Glutamatergic neuron (in vitro differentiated cells): Measurements from ENCODE around the gene BRSK2. TPM values are rescaled to one million over a fixed set of nuclear protein-coding genes. Genes with fewer than 3 reads are reported as not detected.
"Not testable (repeated sequence)": the region's sequence is repeated elsewhere in the genome, so short reads cannot be mapped to it uniquely, and the experiment has no call there.

Experiments used
- DNase-seq: peaks from one replicate; pipeline ENCODE4 v3.0.0; 2022
- H3K27ac Mint-ChIP-seq: one replicate; pipeline ENCODE4 v1.8.0; 2020; ENCODE audit warnings: mild to moderate bottlenecking, mixed read lengths, inconsistent platforms; ENCODE audit not compliant: unreplicated experiment
- H3K27me3 Mint-ChIP-seq: one replicate; pipeline ENCODE4 v1.8.0; 2020; ENCODE audit warnings: mild to moderate bottlenecking, moderate library complexity, mixed read lengths, inconsistent platforms; ENCODE audit not compliant: unreplicated experiment
- H3K36me3 Mint-ChIP-seq: one replicate; pipeline ENCODE4 v1.8.0; 2020; ENCODE audit warnings: mild to moderate bottlenecking, mixed read lengths, inconsistent platforms; ENCODE audit not compliant: unreplicated experiment
- H3K4me1 Mint-ChIP-seq: one replicate; pipeline ENCODE4 v1.8.0; 2020; ENCODE audit warnings: mild to moderate bottlenecking, low read depth, mixed read lengths, inconsistent platforms; ENCODE audit not compliant: unreplicated experiment
- H3K4me3 Mint-ChIP-seq: one replicate; pipeline ENCODE4 v1.8.0; 2020; ENCODE audit warnings: mild to moderate bottlenecking, mixed read lengths, inconsistent platforms; ENCODE audit not compliant: unreplicated experiment
- H3K9me3 Mint-ChIP-seq: one replicate; pipeline ENCODE4 v1.8.0; 2020; ENCODE audit warnings: mild to moderate bottlenecking, moderate library complexity, mixed read lengths, inconsistent platforms; ENCODE audit not compliant: unreplicated experiment
- total RNA-seq: library from RNA; stranded (reverse); fragmentation: NEBNext Ultra II Directional; extraction: Animal tissue kit (Norgen Biotek cat#: 25700); gene quantifications from one replicate; pipeline ENCODE4 v1.2.1, GENCODE V29; 2021; ENCODE audit not compliant: unreplicated experiment
- TF ChIP-seq, protein P1 (sequence below): fragments of 200-600 bp; sonication (generic); IDR thresholded peaks from one replicate; pipeline ENCODE4 v1.5.0; 2021; ENCODE audit not compliant: partially characterized antibody, unreplicated experiment

BRSK2 gene
- total RNA-seq, 1 donor from 2014 or later, result 207 TPM

DNA sequence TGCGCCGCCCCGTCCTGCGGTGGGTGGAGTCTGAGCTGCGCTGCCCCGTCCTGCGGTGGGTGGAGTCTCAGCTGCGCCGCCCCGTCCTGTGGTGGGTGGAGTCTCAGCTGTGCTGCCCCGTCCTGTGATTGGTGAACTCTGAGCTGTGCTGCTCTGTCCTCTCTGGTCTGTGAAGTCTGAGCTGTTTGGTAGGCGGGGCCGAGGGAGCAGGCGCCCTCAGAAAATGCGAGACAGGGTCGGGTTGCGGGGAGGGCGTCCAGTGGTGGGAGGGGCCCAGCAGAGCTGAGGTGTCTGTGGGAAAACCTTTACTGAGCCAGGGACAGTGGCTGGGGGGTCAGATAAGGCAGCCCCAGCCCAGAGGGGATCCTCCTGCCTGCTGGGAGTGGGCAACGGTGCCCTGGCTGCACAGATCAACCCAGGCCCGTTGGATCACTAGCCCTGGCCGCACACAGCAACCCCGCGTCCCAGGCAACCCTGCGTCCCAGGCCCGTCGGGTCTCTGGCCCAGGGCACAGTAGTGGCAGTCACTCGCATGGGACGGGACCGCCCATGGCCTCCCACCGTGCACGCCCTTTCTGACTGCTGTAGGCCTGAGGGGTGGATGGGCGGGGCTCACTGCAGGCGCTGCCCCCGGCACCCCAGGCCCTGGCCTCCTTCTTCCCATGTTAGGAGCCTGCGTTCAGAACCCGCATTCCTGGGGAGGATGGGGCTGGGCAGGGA is 22.8 kb downstream of the BRSK2 start:
- TF ChIP-seq, protein P1, sequence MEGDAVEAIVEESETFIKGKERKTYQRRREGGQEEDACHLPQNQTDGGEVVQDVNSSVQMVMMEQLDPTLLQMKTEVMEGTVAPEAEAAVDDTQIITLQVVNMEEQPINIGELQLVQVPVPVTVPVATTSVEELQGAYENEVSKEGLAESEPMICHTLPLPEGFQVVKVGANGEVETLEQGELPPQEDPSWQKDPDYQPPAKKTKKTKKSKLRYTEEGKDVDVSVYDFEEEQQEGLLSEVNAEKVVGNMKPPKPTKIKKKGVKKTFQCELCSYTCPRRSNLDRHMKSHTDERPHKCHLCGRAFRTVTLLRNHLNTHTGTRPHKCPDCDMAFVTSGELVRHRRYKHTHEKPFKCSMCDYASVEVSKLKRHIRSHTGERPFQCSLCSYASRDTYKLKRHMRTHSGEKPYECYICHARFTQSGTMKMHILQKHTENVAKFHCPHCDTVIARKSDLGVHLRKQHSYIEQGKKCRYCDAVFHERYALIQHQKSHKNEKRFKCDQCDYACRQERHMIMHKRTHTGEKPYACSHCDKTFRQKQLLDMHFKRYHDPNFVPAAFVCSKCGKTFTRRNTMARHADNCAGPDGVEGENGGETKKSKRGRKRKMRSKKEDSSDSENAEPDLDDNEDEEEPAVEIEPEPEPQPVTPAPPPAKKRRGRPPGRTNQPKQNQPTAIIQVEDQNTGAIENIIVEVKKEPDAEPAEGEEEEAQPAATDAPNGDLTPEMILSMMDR, result no peak
- Mint-ChIP-seq H3K27ac (peak overlapping the region; percentile 80), H3K36me3 (peaks cover 10% of the 10 kb centered on the region), H3K4me1 (peaks cover 28% of the 10 kb centered on the region), H3K4me3 (peak overlapping the region; percentile 65), H3K27me3 (peaks cover 29% of the 10 kb centered on the region), H3K9me3 (peaks cover 30% of the 10 kb centered on the region)
- DNase-seq, result no peak

DNA sequence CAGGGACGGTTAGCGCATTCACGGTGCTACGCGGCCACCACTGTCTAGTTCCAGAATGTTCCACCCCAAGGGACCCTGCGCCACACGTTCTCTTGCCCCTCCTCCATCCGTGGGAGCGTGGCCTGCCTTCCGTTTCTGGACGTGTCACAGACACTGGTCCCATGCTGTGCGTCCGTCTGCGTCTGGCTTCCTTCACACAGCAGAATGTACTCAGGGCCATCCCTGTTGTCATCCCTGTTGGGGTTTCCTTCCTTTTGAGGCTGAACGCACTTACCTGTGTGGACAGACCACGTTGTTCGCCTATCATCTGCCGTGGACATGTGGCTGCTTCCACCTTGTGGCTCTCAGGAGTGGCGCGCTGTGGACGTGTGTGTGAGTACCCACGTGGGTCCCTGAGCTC is 24.9 kb downstream of the BRSK2 start:
- Mint-ChIP-seq H3K4me3 (no peak overlapping the region), H3K36me3 (peaks cover 20% of the 10 kb centered on the region), H3K9me3 (peaks cover 32% of the 10 kb centered on the region), H3K27ac (peak overlapping the region; percentile 82), H3K4me1 (peaks cover 14% of the 10 kb centered on the region), H3K27me3 (peaks cover 25% of the 10 kb centered on the region)
- TF ChIP-seq, protein P1, result no peak
- DNase-seq, result no peak

DNA sequence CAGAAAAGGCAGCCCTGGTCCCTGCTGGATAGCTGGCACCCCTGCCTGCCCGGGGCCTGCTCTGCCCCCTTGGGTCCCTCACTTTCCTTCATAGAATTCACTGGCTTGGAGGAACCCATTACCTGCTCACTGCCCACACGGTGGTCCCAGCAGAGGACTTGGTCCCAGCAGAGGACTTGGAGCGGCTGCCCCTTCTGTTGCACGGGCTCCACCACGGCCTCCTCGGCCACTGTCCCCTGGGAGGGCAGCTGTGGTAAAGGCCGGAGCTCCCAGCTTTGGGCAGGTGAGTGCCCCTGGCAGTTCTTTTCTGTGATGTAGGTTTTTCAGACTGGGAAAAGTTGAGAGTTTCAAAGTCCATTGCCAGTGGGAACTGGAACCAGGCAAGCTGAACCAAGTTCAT is 25.9 kb downstream of the BRSK2 start:
- Mint-ChIP-seq H3K4me3 (no peak overlapping the region), H3K27ac (no peak overlapping the region), H3K4me1 (peaks cover 10% of the 10 kb centered on the region), H3K27me3 (peaks cover 25% of the 10 kb centered on the region), H3K36me3 (peaks cover 20% of the 10 kb centered on the region), H3K9me3 (peaks cover 33% of the 10 kb centered on the region)
- TF ChIP-seq, protein P1, result no peak
- no peak for DNase-seq

DNA sequence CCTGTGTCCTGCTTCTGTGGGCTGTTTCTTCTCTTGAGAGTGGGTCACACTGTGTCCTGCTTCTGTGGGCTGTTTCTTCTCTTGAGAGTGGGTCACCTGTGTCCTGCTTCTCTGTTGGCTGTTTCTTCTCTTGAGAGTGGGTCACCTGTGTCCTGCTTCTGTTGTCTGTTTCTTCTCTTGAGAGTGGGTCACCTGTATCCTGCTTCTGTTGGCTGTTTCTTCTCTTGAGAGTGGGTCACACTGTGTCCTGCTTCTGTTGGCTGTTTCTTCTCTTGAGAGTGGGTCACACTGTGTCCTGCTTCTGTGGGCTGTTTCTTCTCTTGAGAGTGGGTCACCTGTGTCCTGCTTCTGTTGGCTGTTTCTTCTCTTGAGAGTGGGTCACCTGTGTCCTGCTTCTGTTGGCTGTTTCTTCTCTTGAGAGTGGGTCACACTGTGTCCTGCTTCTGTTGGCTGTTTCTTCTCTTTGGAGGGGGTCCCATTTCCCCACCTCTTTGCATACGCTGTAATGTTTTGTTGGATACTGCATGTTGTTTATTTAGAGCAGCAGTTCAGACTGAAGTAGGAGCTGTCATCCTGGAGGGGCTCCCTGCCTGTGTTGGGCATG is 28.6 kb downstream of the BRSK2 start:
- peaks cover 20% of the 10 kb centered on the region for H3K36me3 Mint-ChIP-seq

DNA sequence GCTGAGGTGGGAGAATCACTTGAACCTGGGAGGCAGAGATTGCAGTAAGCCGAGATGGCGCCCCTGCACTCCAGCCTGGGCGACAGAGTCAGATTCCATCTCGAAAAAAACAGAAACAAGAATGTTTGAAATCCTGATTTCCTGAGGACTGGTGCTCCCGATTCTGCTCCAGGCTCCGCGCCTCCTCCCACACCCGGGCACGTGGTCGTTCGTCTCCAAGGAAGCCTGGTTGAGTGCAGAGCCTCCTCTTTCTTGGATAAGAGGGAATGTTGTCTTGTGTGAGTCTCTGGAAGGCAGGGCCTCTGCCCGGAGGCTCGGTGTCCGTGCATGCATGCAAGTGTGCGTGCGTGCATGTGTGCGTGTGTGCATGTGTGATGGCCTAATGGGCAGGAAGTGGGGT is 30.1 kb downstream of the BRSK2 start:
- H3K4me1 Mint-ChIP-seq, result peaks cover 5% of the 10 kb centered on the region
- H3K4me3 Mint-ChIP-seq, result no peak overlapping the region
- peaks cover 20% of the 10 kb centered on the region for H3K36me3 Mint-ChIP-seq
- peaks cover 22% of the 10 kb centered on the region for H3K27me3 Mint-ChIP-seq
- no peak overlapping the region for H3K27ac Mint-ChIP-seq
- no peak for DNase-seq
- H3K9me3 Mint-ChIP-seq, result peaks cover 22% of the 10 kb centered on the region
- TF ChIP-seq, protein P1, result no peak

More for the DNA sequence above, 28.6 kb downstream of the BRSK2 start:
- peaks cover 31% of the 10 kb centered on the region for H3K9me3 Mint-ChIP-seq
- not testable (repeated sequence) for H3K27ac Mint-ChIP-seq, DNase-seq, H3K4me3 Mint-ChIP-seq
- peaks cover 11% of the 10 kb centered on the region for H3K4me1 Mint-ChIP-seq
- H3K27me3 Mint-ChIP-seq, result peaks cover 25% of the 10 kb centered on the region
